NCI-H2107 treated with DMSO at 0.1 percent for 48 hours (cell line): ENCODE results near the gene ARMH3.

Experiments used
- DNase-seq: peaks from one replicate; lab custom pipeline; 2025; ENCODE audit not compliant: unreplicated experiment; lab: John Stamatoyannopoulos, UW

The ARMH3 gene

DNA sequence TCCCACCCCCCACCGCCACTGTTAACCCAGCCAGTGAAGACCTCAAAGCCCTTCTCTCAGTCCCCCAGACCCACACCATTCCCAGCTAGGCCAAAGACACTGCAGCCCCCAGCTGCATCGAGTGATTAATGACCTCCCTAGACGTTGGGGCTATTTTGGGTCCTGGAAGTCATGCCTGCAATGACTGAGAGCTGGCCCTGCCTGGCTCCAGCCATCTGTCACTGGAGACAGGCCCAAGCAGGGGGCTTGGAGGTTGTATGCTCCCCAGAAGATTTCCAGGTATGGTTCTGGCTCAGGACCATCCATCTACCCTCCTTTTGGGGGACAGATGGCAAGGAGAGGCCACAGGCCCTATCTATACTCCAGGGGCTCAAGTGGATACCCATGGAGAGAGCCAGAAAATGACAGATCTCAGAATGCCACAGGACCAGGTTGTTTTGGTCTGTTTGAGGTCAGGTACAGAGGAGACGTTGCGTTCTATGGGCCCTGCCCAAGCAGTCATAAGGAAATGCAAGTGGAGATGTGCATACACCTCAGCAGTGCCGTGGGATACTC is 217.5 kb downstream of the ARMH3 start:
- no peak for DNase-seq

DNA sequence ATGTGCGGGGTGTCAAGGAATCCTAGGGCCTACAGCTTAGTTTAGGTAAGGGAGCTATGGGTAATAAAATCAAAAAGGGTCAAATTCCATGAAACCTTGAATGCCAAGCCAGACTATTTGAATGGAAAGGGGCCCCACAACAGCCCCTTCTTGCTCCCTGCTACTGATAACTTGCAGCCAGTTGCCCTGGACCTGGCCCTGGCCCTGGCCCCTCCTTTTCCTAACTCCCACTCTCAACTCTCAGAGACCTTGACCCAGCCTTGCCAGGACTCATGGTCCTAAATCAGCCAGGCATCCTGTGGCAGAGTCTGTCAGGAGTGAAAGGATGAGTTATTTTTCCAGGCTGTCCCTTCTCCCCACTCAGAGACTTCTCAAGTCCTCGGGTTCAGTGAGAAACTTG is 218.2 kb downstream of the ARMH3 start:
- no peak for DNase-seq

- no peak for DNase-seq
Measured at GRCh38 chr10:101835362-101835761, 220.6 kb downstream of the ARMH3 start.

DNA sequence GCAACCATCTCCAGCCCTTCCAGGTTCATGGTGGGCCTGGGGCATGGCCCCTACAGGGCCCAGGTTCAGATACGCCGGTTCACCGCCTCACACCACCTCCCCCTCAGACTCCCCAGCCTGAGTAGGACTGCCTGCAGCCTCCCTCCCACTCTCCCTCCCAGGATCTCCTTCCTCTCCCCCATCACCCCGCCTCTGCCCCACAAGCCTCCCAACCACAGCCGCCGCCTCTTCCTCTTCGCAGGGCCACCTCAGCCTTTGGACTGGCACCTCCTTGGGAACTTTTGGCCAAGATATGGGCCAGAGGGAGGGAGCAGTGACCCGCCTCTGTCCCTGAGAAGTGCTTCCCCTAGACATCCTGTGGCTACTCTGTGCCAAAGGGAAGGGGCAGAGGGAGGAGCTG is 221.6 kb downstream of the ARMH3 start:
- DNase-seq = no peak

- DNase-seq = no peak
Measured at GRCh38 chr10:101833466-101833865, 222.5 kb downstream of the ARMH3 start.

GRCh38 chr10:101832325-101832771 is 223.6 kb downstream of the ARMH3 start:
- DNase-seq = no peak

DNA sequence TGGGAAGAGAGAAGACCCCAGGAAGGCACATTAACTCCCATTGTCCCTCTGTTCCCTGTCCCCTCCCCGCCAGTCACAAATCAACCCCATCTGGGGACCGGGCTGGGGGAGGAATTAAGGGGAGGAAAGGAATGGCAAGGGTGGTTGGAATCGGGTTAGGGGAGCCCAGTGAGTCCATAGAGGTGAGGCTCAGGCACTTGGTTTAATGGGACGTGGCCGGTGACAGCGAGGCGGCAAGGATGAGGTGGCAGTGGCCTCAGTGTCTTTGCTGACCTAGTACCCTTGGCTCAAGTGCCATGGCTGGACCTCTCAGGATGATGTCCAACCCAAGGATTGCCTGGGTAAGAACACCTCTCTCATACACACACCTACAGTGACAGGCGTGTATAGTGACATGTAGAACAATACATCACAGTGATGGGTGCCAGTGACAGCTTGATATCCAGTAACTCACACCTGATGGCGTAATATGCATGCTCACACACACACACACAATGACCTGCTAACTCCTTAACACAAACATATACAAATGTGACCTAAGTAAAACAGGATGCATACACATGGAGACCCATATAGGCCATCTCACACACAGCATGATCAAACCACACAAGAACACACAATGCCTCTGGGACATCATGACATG is 224.7 kb downstream of the ARMH3 start:
- DNase-seq = no peak

- DNase-seq = peak; percentile 25
Measured at GRCh38 chr10:101830322-101831168, 225.4 kb downstream of the ARMH3 start.

DNA sequence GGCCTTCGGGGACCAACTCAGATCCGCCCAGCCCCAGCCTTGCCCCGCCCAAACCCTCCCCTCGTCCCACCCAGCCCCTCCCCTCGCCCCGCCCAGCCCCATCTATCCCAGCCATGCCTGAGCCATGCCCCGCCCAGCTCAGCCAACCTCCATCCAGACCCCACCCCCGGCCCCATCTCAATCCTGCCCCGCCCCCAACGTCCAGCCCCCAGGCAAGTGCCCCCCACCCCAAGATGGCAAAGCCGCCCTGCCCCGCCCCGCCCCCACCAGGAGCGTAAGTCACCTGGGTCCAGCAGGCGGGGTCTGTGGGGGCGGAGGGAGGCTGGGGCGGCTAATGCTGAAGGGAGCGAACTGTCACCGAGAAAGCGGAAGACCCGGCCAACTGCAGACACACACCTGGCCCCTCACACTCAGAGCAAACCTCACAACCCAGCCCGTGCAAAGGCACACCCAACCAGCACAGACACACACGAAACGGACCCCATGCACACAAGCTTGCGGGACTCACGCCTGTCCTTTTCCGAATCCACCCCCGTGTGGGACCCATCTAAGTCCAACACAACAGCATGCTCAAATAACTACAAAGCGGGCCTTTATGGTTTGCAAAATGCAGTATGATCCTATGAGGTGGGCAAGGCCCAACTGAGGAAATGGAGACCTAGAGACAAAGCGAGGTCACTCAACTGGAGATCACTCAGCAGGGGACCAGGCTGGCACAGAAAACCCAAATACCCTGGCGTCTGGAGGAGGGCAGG is 226.2 kb downstream of the ARMH3 start:
- no peak for DNase-seq

DNA sequence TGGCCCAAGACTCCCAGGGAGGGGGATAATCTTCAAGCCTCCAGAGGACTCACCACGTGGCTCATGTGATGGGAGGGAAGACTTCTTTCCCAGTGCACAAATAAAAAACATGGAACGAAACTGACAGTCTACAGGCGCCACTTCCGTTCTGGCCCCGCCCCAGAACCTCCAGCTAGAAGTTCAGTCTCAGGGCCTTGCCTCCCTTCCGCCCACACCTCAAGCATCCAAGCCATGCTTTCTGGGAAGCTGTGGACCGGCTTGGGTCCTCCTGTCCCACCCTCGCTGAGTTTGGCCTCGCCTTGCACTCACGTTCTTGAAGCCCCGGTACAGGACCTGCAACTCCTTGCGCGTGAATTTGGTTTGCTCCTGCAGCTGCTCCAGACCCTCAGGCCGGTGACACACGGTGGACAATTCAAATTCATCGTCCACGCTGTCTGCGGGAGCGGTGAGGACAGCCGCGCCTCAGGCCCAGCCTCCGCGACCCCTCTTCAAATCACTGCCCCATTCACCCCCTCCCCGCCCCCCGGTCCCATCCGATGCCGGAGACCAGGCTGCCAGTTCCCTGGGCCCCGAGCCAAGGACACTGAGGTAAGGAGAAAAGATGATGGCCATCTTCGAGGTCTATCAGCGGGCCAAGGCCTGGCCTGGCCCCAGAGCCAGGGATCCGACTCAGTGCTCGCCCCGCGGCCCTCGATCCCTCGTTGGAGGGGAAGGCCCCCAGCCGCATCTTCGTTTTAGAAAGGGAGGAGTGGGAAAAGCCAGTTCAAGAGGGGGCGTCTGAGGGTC is 227.0 kb downstream of the ARMH3 start:
- DNase-seq = no peak

- DNase-seq = no peak
Measured at GRCh38 chr10:101827919-101828600, 227.9 kb downstream of the ARMH3 start.

DNA sequence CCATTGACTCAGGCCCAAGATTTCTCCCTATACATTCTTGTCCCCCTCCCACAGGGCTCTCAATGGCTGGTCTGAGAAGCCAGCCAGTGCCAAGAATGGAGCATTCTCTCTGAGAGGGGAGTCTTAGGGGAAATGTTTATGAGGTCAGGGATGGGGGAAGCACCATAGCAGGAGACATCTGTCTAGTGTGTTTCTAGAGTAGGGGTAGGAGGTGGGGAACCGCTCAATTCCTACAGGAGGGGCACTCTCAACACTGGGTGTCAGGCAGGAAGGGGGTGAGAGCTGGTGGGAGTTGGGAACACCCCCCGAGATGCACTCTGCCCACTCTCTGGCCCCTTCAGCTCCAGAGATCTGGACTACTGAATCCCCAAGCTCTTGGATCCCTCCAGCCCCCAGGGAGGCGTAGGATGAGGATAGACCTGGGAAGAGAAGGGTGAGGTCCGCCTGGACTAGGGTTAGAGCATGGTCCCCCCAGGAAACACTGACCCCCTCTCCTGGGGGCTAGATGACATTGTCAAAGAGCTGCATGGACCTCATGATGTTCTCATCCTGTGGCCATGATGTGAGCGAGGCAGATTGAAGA is 229.0 kb downstream of the ARMH3 start:
- DNase-seq = no peak

DNA sequence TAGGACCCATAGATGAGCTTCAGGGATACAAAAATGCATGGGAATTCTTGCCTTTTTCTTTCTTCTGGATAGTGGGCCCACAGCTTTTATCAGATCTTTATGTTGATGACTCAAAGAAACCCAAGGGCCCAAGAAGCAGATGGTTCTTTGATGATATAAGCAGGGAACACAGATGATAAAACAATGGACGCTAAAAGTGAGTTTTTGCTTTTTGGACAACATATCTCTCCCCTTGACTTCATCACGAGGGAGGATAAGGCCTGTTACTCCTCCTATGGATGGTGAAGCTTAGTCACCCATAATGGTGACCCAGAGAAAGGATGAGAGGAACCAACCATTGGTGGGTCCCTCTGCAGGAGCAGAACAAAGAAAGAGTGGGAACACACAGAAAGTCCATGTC is 231.2 kb downstream of the ARMH3 start:
- DNase-seq = no peak

- no peak for DNase-seq
Measured at GRCh38 chr10:101818872-101819633, 236.9 kb downstream of the ARMH3 start.

DNA sequence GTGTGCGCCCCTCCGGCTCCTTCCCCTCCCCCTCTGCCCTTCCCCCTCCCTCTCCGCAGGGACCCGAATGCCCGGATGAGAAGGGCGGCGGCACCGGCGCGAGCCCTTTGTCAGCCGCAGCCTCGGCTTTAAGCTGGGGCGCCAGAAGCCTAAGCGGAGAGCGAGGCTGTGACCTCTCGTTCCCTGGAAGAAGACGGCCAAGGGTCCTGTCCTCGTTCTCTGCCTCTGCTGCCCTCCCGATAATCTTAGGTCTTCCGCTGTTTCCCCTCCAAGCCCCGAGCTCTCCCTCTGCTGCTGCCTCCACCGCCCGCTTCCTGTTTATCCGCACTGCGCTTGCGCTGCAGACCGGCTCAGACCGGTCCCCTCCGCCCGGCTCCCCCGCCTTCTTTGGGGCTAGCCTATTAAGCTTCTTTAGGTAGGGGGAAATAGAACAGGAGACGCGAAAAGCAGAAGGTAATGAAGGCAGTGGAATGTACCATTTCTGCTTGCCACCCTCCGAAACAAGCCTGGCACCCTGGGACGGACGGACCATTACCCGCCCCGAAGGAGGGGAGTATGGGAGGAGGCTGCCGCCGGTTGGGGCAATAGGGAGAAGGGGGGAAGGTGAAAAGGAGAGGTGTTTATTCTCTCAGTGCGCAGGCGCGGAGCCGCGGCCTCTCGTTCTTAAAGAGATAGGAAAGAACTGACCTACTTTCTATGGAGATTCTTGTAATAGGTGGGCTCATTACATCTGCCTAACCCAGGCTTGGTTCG is 237.7 kb downstream of the ARMH3 start, which contains the start of gene OGA:
OGA (minus strand) TSS at position 326 of the 753 bp plus-strand sequence. CDS start 422 bp downstream, outside the sequence.
- peak; percentile 95 for DNase-seq

- DNase-seq = peak; percentile 8
Measured at GRCh38 chr10:101817337-101818118, 238.4 kb downstream of the ARMH3 start.

DNA sequence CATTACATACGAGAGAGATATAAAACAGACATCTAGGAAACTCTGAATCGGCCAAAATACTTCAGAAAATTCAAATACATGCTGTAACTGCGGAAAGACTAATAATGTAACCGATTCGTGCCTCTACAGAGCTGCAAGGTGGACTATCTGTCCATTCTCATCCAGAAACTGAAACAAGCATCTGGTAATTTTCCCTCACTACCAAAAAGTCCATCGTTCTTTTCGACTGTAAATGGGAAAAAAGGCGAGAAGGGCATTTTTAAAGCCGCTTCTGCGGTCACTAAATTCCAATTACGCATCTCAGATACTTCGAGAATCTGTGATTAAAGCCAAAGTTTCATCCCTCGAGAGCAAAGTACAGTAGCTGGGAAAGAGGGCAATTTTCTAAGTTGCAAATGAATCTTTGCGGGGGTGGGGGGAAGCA is 239.0 kb downstream of the ARMH3 start:
- no peak for DNase-seq
